Inferior parietal cortex (tissue), 1 donor: ENCODE data around the gene CIAO2B.
"Not testable (repeated sequence)": the region's sequence is repeated elsewhere in the genome, so short reads cannot be mapped to it uniquely, and the experiment has no call there.

Experiments used
- DNase-seq: peaks from one replicate; pipeline ENCODE4 v3.0.0-alpha.2; 2016; ENCODE audit errors: extremely low spot score

The CIAO2B gene

GRCh38 chr16:66955363-66956153 is 21.4 kb upstream of the CIAO2B start:
- not testable (repeated sequence) for DNase-seq

- DNase-seq, result peak; percentile 95
These were observed 20.0 kb upstream of the CIAO2B start for GRCh38 chr16:66954097-66954659.

GRCh38 chr16:66953462-66954096 is 19.4 kb upstream of the CIAO2B start:
- DNase-seq, result no peak

GRCh38 chr16:66952430-66953110 is 18.4 kb upstream of the CIAO2B start:
- DNase-seq, result no peak

- DNase-seq, result no peak
These were observed 17.0 kb upstream of the CIAO2B start for GRCh38 chr16:66950971-66951790.

- DNase-seq, result no peak
These were observed 16.2 kb upstream of the CIAO2B start for GRCh38 chr16:66950437-66950836.

GRCh38 chr16:66949472-66949871 is 15.3 kb upstream of the CIAO2B start:
- no peak for DNase-seq

GRCh38 chr16:66948837-66949225 is 14.6 kb upstream of the CIAO2B start:
- no peak for DNase-seq

- no peak for DNase-seq
These were observed 14.1 kb upstream of the CIAO2B start for GRCh38 chr16:66948134-66948836.

- peak; percentile 96 for DNase-seq
These were observed 13.3 kb upstream of the CIAO2B start for GRCh38 chr16:66947302-66948065.

- DNase-seq, result no peak
These were observed 12.7 kb upstream of the CIAO2B start for GRCh38 chr16:66946974-66947301.

- DNase-seq, result no peak
These were observed 12.3 kb upstream of the CIAO2B start for GRCh38 chr16:66946541-66946940.

- DNase-seq, result no peak
These were observed 11.7 kb upstream of the CIAO2B start for GRCh38 chr16:66945939-66946338.

GRCh38 chr16:66944971-66945370 is 10.8 kb upstream of the CIAO2B start:
- DNase-seq, result not testable (repeated sequence)

GRCh38 chr16:66944054-66944441 is 9.8 kb upstream of the CIAO2B start:
- DNase-seq, result no peak

GRCh38 chr16:66943426-66944053 is 9.3 kb upstream of the CIAO2B start:
- DNase-seq, result no peak

GRCh38 chr16:66942981-66943380 is 8.8 kb upstream of the CIAO2B start:
- no peak for DNase-seq

- no peak for DNase-seq
These were observed 6.0 kb upstream of the CIAO2B start for GRCh38 chr16:66940236-66940635.

- DNase-seq, result no peak
These were observed 5.2 kb upstream of the CIAO2B start for GRCh38 chr16:66939366-66939765.
